Mesenchymal stem cell (in vitro differentiated cells and primary cell): ENCODE data around the gene CELF5.

Source experiments
- DNase-seq: peaks from one replicate; pipeline ENCODE4 v3.0.0-alpha.2; 2013
- H2AFZ ChIP-seq: one replicate; pipeline ENCODE4 v1.6.1; 2013; ENCODE audit warnings: low read depth, mild to moderate bottlenecking, control low read depth, inconsistent platforms, low read length, moderate library complexity
- H2AK5ac ChIP-seq: 2 replicates; pipeline ENCODE4 v1.6.1; 2013; ENCODE audit warnings: low read length, moderate library complexity, mild to moderate bottlenecking, inconsistent platforms; ENCODE audit not compliant: severe bottlenecking
- H2BK120ac ChIP-seq: one replicate; pipeline ENCODE4 v1.6.1; 2013; ENCODE audit warnings: low read depth, mild to moderate bottlenecking, inconsistent platforms, low read length, moderate library complexity
- H2BK12ac ChIP-seq, 2 experiments: one replicate each; pipeline ENCODE4 v1.6.1; 2013; ENCODE audit warnings: inconsistent platforms in 2 of 2, low read length in 2 of 2, mild to moderate bottlenecking in 2 of 2, moderate library complexity in 2 of 2, control low read depth in 1 of 2
- H2BK15ac ChIP-seq: one replicate; pipeline ENCODE4 v1.6.1; 2013; ENCODE audit warnings: mild to moderate bottlenecking, low read depth, inconsistent platforms; ENCODE audit not compliant: poor library complexity, severe bottlenecking
- H2BK5ac ChIP-seq: 2 replicates; pipeline ENCODE4 v1.6.1; 2013; ENCODE audit warnings: low read depth, mild to moderate bottlenecking, low read length, control low read depth, inconsistent platforms; ENCODE audit not compliant: poor library complexity, severe bottlenecking
- H3K14ac ChIP-seq, 2 experiments: one replicate each; pipeline ENCODE4 v1.6.1; 2013; ENCODE audit warnings: inconsistent platforms in 2 of 2, low read length in 2 of 2, control low read depth in 1 of 2, mild to moderate bottlenecking in 1 of 2, moderate library complexity in 1 of 2
- H3K18ac ChIP-seq, 2 experiments: one replicate each; pipeline ENCODE4 v1.6.1; 2013; ENCODE audit warnings: inconsistent platforms in 2 of 2, low read length in 2 of 2, control low read depth in 1 of 2, low read depth in 1 of 2, mild to moderate bottlenecking in 1 of 2
- H3K23ac ChIP-seq, 2 experiments: one replicate each; pipeline ENCODE4 v1.6.1; 2013; ENCODE audit warnings: inconsistent platforms in 2 of 2, low read length in 2 of 2, mild to moderate bottlenecking in 2 of 2, moderate library complexity in 2 of 2, control low read depth in 1 of 2
- H3K27ac ChIP-seq: 2 replicates; pipeline ENCODE4 v1.5.1; 2013; ENCODE audit warnings: mild to moderate bottlenecking, moderate library complexity, low read length, control low read depth, inconsistent platforms; ENCODE audit not compliant: poor library complexity, severe bottlenecking
- H3K27me3 ChIP-seq, 2 experiments: 2 replicates each; pipeline versions ENCODE4 v1.6.1 to v1.7.0; 2013; ENCODE audit warnings: low read length in 2 of 2, mild to moderate bottlenecking in 2 of 2, moderate library complexity in 2 of 2, control low read depth in 1 of 2, inconsistent platforms in 1 of 2; ENCODE audit not compliant: control insufficient read depth in 1 of 2, insufficient read depth in 1 of 2
- H3K36me3 ChIP-seq, 2 experiments: 2 replicates each; pipeline versions ENCODE4 v1.6.1 to v1.7.0; 2013; ENCODE audit warnings: low read length in 2 of 2, control low read depth in 1 of 2, inconsistent platforms in 1 of 2, low read depth in 1 of 2, mild to moderate bottlenecking in 1 of 2; ENCODE audit not compliant: insufficient read depth in 2 of 2, control insufficient read depth in 1 of 2
- H3K4ac ChIP-seq, 2 experiments: one replicate each; pipeline ENCODE4 v1.6.1; 2013; ENCODE audit warnings: inconsistent platforms in 2 of 2, low read length in 2 of 2, mild to moderate bottlenecking in 2 of 2, moderate library complexity in 2 of 2, control low read depth in 1 of 2, low read depth in 1 of 2
- H3K4me1 ChIP-seq: 2 replicates; pipeline ENCODE4 v1.6.1; 2013; ENCODE audit warnings: low read depth, low read length, control low read depth; ENCODE audit not compliant: control insufficient read depth, insufficient read depth
- H3K4me2 ChIP-seq: 2 replicates; pipeline ENCODE4 v1.6.1; 2013; ENCODE audit warnings: low read length, mild to moderate bottlenecking, inconsistent platforms; ENCODE audit not compliant: poor library complexity, severe bottlenecking
- H3K4me3 ChIP-seq, 2 experiments: 2 replicates each; pipeline versions ENCODE4 v1.5.1 to v1.7.0; 2013; ENCODE audit warnings: low read length in 2 of 2, mild to moderate bottlenecking in 2 of 2, control low read depth in 1 of 2, low read depth in 1 of 2; ENCODE audit not compliant: insufficient read depth in 1 of 2
- H3K79me1 ChIP-seq: replicated peaks from 2 replicates; pipeline ENCODE4 v1.6.1; 2013; ENCODE audit warnings: mild to moderate bottlenecking, control low read depth, low read length, inconsistent platforms; ENCODE audit not compliant: poor library complexity, severe bottlenecking
- H3K9ac ChIP-seq: 2 replicates; pipeline ENCODE4 v1.7.0; 2013; ENCODE audit warnings: mild to moderate bottlenecking, low read length, moderate library complexity
- H3K9me3 ChIP-seq: 2 replicates; pipeline ENCODE4 v1.7.0; 2013; ENCODE audit warnings: mild to moderate bottlenecking, low read length; ENCODE audit not compliant: control insufficient read depth
- H4K8ac ChIP-seq: one replicate; pipeline ENCODE4 v1.6.1; 2013; ENCODE audit warnings: inconsistent platforms, mild to moderate bottlenecking, low read length, moderate library complexity
- H4K91ac ChIP-seq: one replicate; pipeline ENCODE4 v1.6.1; 2013; ENCODE audit warnings: mild to moderate bottlenecking, low read length, inconsistent platforms
- WGBS: methylation state at CpG from one replicate; pipeline ENCODE4 v1.1.7; 2013; ENCODE audit warnings: mixed read lengths; 5-methylcytosine and 5-hydroxymethylcytosine counted together

The CELF5 gene

DNA sequence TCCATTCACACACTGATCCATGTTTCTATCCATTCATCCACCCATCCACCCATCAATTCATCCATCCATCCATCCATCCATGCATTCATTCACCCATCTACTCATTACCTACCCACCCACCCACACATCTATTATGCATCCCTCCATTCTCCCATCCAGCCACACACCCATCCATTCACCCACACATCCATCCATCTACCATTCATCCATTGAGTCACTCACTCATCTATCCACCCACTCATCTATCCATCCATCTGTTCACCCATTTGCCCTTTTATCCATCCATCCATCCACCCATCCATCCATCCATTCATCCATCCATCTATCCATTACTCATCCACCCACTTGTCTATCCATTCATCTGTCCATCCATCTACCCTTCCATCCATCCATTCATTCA, 30.1 kb downstream of the CELF5 start:
- Histone ChIP-seq H3K27ac (no peak overlapping the region), H3K79me1 (no peaks in the 10 kb centered on the region), H2BK15ac (no peak overlapping the region), H3K23ac (no peak overlapping the region), H3K18ac (no peak overlapping the region), H3K27me3 (peaks cover 9 to 39% of the 10 kb centered on the region in 2 experiments), H4K91ac (no peak overlapping the region), H2BK12ac (no peak overlapping the region), H2AK5ac (no peak overlapping the region), H3K4me2 (no peak overlapping the region), H3K36me3 (no peaks in the 10 kb centered on the region), H3K14ac (no peak overlapping the region), H4K8ac (no peak overlapping the region), H3K4me1 (no peaks in the 10 kb centered on the region), H3K9ac (no peak overlapping the region), H3K4ac (no peak overlapping the region), H3K9me3 (peaks cover 18% of the 10 kb centered on the region), H2BK5ac (no peak overlapping the region), H3K4me3 (no peak overlapping the region), H2BK120ac (no peak overlapping the region), H2AFZ (no peak overlapping the region)
- DNase-seq, result no peak

DNA sequence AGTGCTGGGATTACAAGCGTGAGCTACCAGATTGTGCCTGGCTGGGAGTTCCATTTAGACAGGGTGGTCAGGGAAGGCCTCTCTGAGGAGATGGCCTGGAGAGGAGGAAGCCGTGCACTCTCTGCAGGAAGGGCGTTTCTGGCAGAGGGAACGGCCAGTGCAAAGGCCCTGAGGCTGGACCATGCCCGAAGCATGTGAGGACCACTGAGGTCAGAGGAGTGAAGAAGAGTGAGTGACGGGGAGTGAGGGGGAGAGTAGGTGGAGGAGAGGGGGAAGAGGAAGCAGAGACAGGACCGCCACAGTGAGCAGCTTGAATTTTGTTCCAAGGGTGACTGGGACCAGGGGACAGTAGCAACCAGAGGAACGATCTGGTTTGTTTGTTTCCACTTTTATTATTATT, 32.6 kb downstream of the CELF5 start:
- no peaks in the 10 kb centered on the region for H3K79me1 ChIP-seq
- H2AK5ac ChIP-seq, result no peak overlapping the region
- H3K4ac ChIP-seq, result no peak overlapping the region
- no peak overlapping the region for H3K9ac ChIP-seq
- no peak overlapping the region for H3K4me3 ChIP-seq
- H2BK120ac ChIP-seq, result no peak overlapping the region
- no peak overlapping the region for H3K23ac ChIP-seq
- no peak overlapping the region for H3K14ac ChIP-seq
- no peak overlapping the region for H3K27ac ChIP-seq
- H2BK12ac ChIP-seq, result no peak overlapping the region
- no peak overlapping the region for H3K4me2 ChIP-seq
- H3K4me1 ChIP-seq, result no peaks in the 10 kb centered on the region
- no peaks in the 10 kb centered on the region for H3K36me3 ChIP-seq
- H3K18ac ChIP-seq, result no peak overlapping the region
- no peak overlapping the region for H2BK15ac ChIP-seq
- 87% methylated on average over 7 of the region's 8 CpGs for WGBS
- no peak overlapping the region for H4K8ac ChIP-seq
- DNase-seq, result no peak
- H3K9me3 ChIP-seq, result peaks cover 18% of the 10 kb centered on the region
- H4K91ac ChIP-seq, result no peak overlapping the region
- H2AFZ ChIP-seq, result no peak overlapping the region
- H3K27me3 ChIP-seq, result peaks cover 9 to 32% of the 10 kb centered on the region in 2 experiments
- H2BK5ac ChIP-seq, result no peak overlapping the region

DNA sequence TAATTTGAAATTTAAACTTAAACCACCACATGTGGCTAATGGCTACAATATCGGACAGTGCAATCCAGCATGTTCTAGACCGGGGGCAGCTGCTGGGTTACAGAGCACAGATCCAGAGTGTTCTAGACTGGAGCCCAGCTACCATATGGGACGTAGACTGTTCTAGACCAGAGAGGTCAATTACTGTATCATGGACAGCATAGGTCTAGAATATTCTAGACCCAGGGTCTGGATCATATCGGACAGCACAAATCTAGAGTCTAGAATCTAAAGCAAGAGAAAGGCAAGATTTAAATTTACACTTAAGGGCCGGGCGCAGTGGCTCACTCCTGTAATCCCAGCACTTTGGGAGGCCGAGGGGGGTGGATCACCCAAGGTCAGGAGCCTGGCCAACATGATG, 37.9 kb downstream of the CELF5 start:
- H4K91ac ChIP-seq, result no peak overlapping the region
- 95% methylated on average over 7 of the region's 7 CpGs for WGBS

DNA sequence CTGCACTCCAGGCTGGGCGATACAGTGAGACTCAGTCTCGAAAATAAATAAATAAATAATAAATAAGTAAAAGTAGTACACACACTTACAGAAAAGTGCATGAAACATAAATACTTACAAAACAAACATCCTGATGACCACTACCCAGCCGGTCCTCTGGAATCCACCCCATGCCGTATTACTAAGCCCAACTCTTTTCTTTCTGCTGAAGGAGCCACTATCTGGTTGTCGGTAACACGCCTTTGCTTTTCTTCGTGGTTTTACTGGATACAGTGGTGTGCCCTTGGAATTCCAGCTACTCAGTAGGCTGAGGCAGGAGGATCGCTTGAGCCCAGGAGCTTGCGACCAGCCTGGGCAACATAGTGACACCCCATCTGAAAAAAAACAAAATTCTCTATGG, 39.4 kb downstream of the CELF5 start:
- peaks cover 28 to 37% of the 10 kb centered on the region in 2 experiments for H3K27me3 ChIP-seq
- H3K9ac ChIP-seq, result no peak overlapping the region
- 87% methylated on average over 7 of the region's 9 CpGs for WGBS

More for the DNA sequence above, 37.9 kb downstream of the CELF5 start:
- H3K27me3 ChIP-seq, result peaks cover 13 to 23% of the 10 kb centered on the region in 2 experiments
- no peak overlapping the region for H2AFZ ChIP-seq
- H2BK15ac ChIP-seq, result no peak overlapping the region
- H3K4me2 ChIP-seq, result no peak overlapping the region
- H2BK12ac ChIP-seq, result no peak overlapping the region
- H4K8ac ChIP-seq, result no peak overlapping the region
- no peak overlapping the region for H2AK5ac ChIP-seq
- no peaks in the 10 kb centered on the region for H3K36me3 ChIP-seq
- no peak overlapping the region for H3K4ac ChIP-seq
- H3K14ac ChIP-seq, result no peak overlapping the region
- no peaks in the 10 kb centered on the region for H3K9me3 ChIP-seq
- no peak overlapping the region for H3K27ac ChIP-seq
- DNase-seq, result no peak
- no peak overlapping the region for H3K9ac ChIP-seq
- no peak overlapping the region for H2BK5ac ChIP-seq
- no peak overlapping the region for H3K4me3 ChIP-seq
- H3K23ac ChIP-seq, result no peak overlapping the region
- no peaks in the 10 kb centered on the region for H3K79me1 ChIP-seq
- H3K18ac ChIP-seq, result no peak overlapping the region
- no peak overlapping the region for H2BK120ac ChIP-seq
- H3K4me1 ChIP-seq, result no peaks in the 10 kb centered on the region

More for the DNA sequence above, 39.4 kb downstream of the CELF5 start:
- no peak overlapping the region for H2AFZ ChIP-seq
- no peaks in the 10 kb centered on the region for H3K4me1 ChIP-seq
- no peak overlapping the region for H2BK15ac ChIP-seq
- H3K27ac ChIP-seq, result no peak overlapping the region
- H4K8ac ChIP-seq, result no peak overlapping the region
- no peak overlapping the region for H4K91ac ChIP-seq
- no peak overlapping the region for H2BK120ac ChIP-seq
- H2AK5ac ChIP-seq, result no peak overlapping the region
- H3K23ac ChIP-seq, result no peak overlapping the region
- H3K18ac ChIP-seq, result no peak overlapping the region
- H2BK12ac ChIP-seq, result no peak overlapping the region
- H3K79me1 ChIP-seq, result no peaks in the 10 kb centered on the region
- no peak overlapping the region for H3K4me2 ChIP-seq
- no peak overlapping the region for H3K4ac ChIP-seq
- H3K9me3 ChIP-seq, result no peaks in the 10 kb centered on the region
- H3K14ac ChIP-seq, result no peak overlapping the region
- no peak overlapping the region for H3K4me3 ChIP-seq
- no peak for DNase-seq
- no peaks in the 10 kb centered on the region for H3K36me3 ChIP-seq
- H2BK5ac ChIP-seq, result no peak overlapping the region
